ENCODE measurements around the gene AGPAT1.

DNA sequence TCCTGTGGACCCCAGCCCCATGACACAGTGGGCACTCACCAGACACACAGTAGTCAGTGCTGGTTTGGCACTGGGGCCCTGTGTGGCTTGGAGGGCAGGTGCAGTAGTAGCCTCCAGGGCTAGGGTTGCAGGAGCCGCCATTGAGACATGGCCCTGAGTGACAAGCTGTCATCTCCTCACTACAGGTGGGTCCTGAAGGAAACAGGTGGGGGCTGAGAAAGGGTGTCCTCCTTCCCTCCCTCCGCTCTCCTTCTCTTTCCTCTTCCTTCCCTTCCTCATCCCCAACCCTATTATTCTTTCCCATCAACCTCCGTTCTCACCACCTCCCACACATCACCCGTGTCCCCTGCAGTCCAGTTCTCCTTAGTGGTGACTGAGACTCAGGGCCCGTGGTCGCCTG is 37.8 kb upstream of the AGPAT1 start:
- TF ChIP-seq FOSL2 (IDR thresholded peaks at IDR 0.05) (no peak), FOSL2 (CRISPR knock-in tag; IDR thresholded peaks at IDR 0.05) (no peak), CHD4 (IDR thresholded peaks at IDR 0.05; ENCODE audit: borderline replicate concordance) (no peak)
- TF ChIP-seq, protein P1, sequence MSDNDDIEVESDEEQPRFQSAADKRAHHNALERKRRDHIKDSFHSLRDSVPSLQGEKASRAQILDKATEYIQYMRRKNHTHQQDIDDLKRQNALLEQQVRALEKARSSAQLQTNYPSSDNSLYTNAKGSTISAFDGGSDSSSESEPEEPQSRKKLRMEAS (IDR thresholded peaks at IDR 0.05) = no peak
